GM18907 (cell line): ENCODE results near the gene NCBP3.
A peak's percentile ranks its signal among the peaks of the same experiment; 100 is the strongest.

Source experiments
- ATAC-seq: cut with Tn5 transposase; IDR thresholded peaks from one replicate; pipeline ENCODE4 v1.9.1; 2021; ENCODE audit warnings: mild to moderate bottlenecking, moderate library complexity; ENCODE audit not compliant: unreplicated experiment

The NCBP3 gene

GRCh38 chr17:3812771-3813170, 33.3 kb downstream of the NCBP3 start:
- ATAC-seq = no peak

GRCh38 chr17:3812284-3812683, 33.8 kb downstream of the NCBP3 start:
- no peak for ATAC-seq

- ATAC-seq = no peak
Measured at GRCh38 chr17:3810019-3810418, 36.0 kb downstream of the NCBP3 start.

DNA sequence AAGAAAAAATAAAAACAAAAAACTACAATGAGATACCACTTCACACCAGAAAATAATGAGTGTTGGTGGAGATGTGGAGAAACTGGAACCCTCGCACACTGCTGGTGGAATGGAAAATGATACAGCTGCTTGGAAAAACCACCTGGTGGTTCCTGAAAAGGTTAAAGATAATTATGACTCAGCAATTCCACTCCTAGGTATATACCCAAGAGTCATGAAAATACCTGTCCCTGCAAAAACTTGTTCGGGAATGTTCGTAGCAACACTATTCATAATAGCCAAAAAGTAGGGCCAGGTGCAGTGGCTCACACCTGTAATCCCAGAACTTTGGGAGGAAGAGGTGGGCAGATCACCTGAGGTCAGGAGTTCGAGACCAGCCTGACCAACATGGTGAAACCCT, 36.9 kb downstream of the NCBP3 start:
- no peak for ATAC-seq

DNA sequence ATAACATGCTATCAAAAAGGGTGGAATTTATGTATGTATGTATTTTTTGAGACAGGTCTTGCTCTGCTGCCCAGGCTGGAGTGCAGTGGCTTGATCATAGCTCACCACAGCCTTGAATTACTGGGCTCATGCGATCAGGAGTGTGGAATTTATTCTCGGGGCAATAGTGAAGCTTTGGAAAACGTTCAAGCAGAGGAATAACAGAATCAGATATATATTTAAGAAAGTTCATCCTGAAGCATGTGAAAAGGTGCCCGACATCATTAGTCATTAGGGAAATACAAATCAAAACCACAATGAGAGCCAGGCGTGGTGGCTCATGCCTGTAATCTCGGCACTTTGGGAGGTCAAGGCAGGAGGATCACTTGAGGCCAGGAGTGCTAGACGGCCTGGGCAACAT, 37.3 kb downstream of the NCBP3 start:
- no peak for ATAC-seq

DNA sequence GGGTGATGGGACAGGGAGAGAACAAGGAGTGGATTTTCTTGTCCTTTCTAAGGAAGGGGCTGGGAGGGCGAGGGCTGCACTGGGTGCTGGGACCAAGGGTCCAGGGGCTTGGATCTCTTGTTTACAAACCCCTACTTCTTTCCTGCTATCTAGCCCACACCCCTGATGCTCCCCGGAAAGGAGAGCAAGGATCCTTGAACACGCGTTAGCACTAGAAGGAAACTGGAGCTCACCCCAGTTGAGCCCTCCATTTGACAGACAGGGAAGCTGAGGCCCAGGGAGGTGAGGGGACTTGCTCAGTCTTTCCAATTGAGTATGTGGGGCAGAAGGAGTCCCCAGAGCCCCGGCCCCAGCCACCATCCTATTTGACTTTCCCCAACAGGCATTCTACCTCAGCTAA, 40.5 kb downstream of the NCBP3 start:
- ATAC-seq = no peak

DNA sequence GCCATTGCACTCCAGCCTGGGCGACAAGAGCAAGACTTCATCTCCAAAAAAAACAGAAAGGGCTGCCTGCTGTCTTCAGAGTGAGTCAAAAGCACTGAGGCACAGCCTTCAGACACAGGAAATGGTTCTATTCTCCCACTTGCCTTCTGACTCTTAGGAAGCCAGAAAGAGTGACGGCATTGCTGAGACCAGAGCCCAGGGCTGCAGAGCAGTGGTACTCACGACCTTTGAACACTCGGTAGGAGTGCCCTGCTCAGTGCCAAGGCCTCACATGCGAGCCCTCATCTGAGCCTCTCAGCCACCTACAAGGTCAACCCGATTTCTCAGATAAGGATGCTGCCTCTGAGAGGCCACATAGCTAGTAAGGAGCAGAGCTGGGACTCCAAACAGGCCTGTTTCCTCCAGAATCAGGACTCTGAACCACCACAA, 41.5 kb downstream of the NCBP3 start:
- ATAC-seq = no peak

- ATAC-seq = no peak
Measured at GRCh38 chr17:3803308-3803640, 42.8 kb downstream of the NCBP3 start.

DNA sequence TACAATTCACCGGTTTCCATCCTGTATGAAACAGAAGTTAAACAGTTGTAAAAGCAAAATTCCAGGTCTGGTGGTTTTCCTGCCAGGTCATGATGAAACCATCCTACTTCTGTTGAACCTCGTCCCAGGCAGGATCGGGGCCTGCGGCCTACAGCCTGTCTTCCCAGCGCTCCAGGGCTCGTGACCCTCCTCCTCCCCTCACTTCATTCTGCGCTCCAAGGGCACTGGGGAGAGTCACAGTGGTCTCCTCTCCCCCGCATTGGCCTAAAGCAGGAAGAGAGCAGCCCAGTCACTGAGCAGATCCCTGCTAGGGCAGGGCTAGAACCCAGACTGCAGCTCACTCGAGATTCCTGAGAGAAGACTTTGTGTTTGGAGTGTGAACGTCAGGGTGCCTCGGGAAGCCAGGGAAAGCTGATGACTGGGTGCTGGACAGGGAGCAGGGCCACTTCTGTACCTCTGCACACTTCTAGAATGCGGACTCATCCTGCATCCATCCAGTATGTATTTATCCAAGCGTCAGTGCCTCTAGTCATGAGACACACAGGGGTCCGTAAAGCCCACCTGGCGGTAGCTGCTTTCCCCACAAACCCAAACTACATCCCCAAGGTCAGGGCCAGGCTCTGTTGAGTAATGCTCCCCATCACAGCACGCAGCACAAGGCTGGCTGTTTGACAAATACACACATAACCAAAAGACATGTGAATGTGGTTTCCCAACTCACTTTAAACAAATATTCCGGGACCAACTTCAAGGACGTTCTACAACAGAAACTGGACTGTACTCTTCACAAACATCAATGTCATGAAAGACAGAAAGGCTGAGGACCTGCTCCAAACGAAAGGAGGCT, 43.4 kb downstream of the NCBP3 start:
- ATAC-seq = no peak

GRCh38 chr17:3801792-3802191, 44.3 kb downstream of the NCBP3 start:
- ATAC-seq = no peak

DNA sequence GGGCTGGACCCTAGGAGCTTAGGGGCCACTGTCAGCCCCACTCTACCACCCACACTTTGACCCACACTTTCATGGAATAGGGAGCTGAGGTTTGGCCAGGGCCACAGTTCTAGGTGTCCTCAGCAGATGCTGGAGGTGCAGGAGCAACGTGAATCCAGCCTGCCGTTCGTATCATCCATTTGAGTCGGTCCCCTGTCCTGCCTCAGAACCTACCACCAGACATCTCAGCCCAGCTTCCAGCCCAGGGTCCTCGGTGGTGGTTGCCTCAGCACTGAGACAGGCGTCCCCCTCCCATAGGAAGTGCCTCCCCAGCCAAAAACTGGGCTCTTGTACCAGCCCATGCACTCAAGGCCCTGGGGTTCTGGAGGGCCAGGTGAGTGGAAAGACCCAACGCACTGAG, 44.7 kb downstream of the NCBP3 start:
- no peak for ATAC-seq

GRCh38 chr17:3800362-3801271, 45.4 kb downstream of the NCBP3 start, which contains the start of gene ITGAE:
Gene ITGAE (minus strand): TSS chr17:3801188. CDS start chr17:3801144, 44 bp downstream.
- ATAC-seq = no peak

- ATAC-seq = no peak
Measured at GRCh38 chr17:3799181-3799945, 46.7 kb downstream of the NCBP3 start.

- ATAC-seq = no peak
Measured at GRCh38 chr17:3798273-3799180, 47.5 kb downstream of the NCBP3 start.

DNA sequence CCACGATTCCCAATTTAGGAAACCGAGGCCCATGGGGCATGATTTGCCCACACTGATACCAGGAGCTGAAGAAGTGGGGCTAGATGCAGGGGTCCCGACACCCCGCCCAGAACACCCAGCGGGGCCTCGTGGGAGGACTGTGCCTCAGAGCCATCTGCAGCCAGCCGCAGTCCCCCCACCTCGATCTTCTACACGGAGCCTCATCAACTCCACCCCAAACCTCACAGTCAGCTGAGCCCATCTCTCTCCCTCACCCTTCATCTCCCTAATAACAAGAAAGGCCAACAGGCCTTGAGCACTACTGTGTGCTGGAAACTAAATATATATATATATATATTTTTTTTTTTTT, 49.2 kb downstream of the NCBP3 start:
- ATAC-seq = peak; percentile 29

- peak; percentile 70 for ATAC-seq
Measured at GRCh38 chr17:3796110-3796821, 49.8 kb downstream of the NCBP3 start.

- ATAC-seq = no peak
Measured at GRCh38 chr17:3795390-3796102, 50.5 kb downstream of the NCBP3 start.

- no peak for ATAC-seq
Measured at GRCh38 chr17:3794557-3795389, 51.3 kb downstream of the NCBP3 start.
